GM23248 (cell line): Measurements from ENCODE around the gene DCHS2. TPM values are rescaled to one million over a fixed set of nuclear protein-coding genes. Genes with fewer than 3 reads are reported as not detected.

Experiments
- DNase-seq: peaks from one replicate; pipeline ENCODE4 v3.0.0-alpha.2; 2015
- H2AFZ ChIP-seq: fragments of 200-600 bp; sonication (generic); 2 replicates; pipeline ENCODE4 v1.6.1; 2016; ENCODE audit warnings: antibody characterized with exemption
- H3F3A ChIP-seq: fragments of 200-600 bp; sonication (generic); 2 replicates; pipeline ENCODE4 v1.6.1; 2016; ENCODE audit warnings: mild to moderate bottlenecking, antibody characterized with exemption, mixed run types; ENCODE audit not compliant: insufficient read depth
- H3K27ac ChIP-seq: fragments of 200-600 bp; sonication (generic); 2 replicates; pipeline ENCODE4 v1.5.1; 2016; ENCODE audit warnings: mild to moderate bottlenecking
- H3K27me3 ChIP-seq: fragments of 200-600 bp; sonication (generic); replicated peaks from 2 replicates; pipeline ENCODE4 v1.6.1; 2016; ENCODE audit warnings: mild to moderate bottlenecking; ENCODE audit not compliant: insufficient read depth
- H3K36me3 ChIP-seq: fragments of 200-600 bp; sonication (generic); 2 replicates; pipeline ENCODE4 v1.6.1; 2016; ENCODE audit warnings: low read depth, mild to moderate bottlenecking
- H3K4me1 ChIP-seq: fragments of 200-600 bp; sonication (generic); 2 replicates; pipeline ENCODE4 v1.6.1; 2016; ENCODE audit warnings: mild to moderate bottlenecking; ENCODE audit not compliant: insufficient read depth
- H3K4me2 ChIP-seq: fragments of 200-600 bp; sonication (generic); one replicate; pipeline ENCODE4 v1.6.1; 2016; ENCODE audit warnings: mild to moderate bottlenecking; ENCODE audit not compliant: unreplicated experiment
- H3K4me3 ChIP-seq: fragments of 200-600 bp; sonication (generic); 2 replicates; pipeline ENCODE4 v1.5.1; 2016; ENCODE audit warnings: mild to moderate bottlenecking
- H3K79me2 ChIP-seq: fragments of 200-600 bp; sonication (generic); 2 replicates; pipeline ENCODE4 v1.6.1; 2016; ENCODE audit warnings: mild to moderate bottlenecking; ENCODE audit not compliant: insufficient read depth
- H3K9ac ChIP-seq: fragments of 200-600 bp; sonication (generic); 2 replicates; pipeline ENCODE4 v1.6.1; 2016; ENCODE audit warnings: mild to moderate bottlenecking
- H3K9me2 ChIP-seq: fragments of 200-600 bp; sonication (generic); 2 replicates; pipeline ENCODE4 v1.6.1; 2016; ENCODE audit warnings: mixed run types, mild to moderate bottlenecking, moderate library complexity; ENCODE audit not compliant: insufficient read depth
- H3K9me3 ChIP-seq: fragments of 200-600 bp; sonication (generic); one replicate; pipeline ENCODE4 v1.6.1; 2017; ENCODE audit warnings: low read depth
- H4K20me1 ChIP-seq: fragments of 200-600 bp; sonication (generic); 2 replicates; pipeline ENCODE4 v1.6.0; 2016; ENCODE audit not compliant: insufficient read depth
- EZH2 ChIP-seq: fragments of 200-600 bp; sonication (generic); IDR thresholded peaks from 2 replicates; pipeline ENCODE4 v1.6.1; 2018; ENCODE audit warnings: antibody characterized with exemption, mild to moderate bottlenecking; ENCODE audit not compliant: insufficient read depth, poor library complexity, severe bottlenecking
- EZH2phosphoT487 ChIP-seq: fragments of 200-600 bp; sonication (generic); IDR thresholded peaks from 2 replicates; pipeline ENCODE4 v1.6.1; 2018; ENCODE audit warnings: antibody characterized with exemption, moderate library complexity, mild to moderate bottlenecking, low read depth; ENCODE audit not compliant: insufficient read depth
- WGBS, 2 experiments: methylation state at CpG; one replicate each; pipeline ENCODE4 v1.1.6; 2015 to 2017; ENCODE audit warnings: low lambda C conversion rate in 2 of 2, low coverage in 1 of 2; ENCODE audit errors: missing lambda C conversion rate in 2 of 2; 5-methylcytosine and 5-hydroxymethylcytosine counted together
- in situ Hi-C: fragments of 300-500 bp; cut with MboI; formaldehyde crosslinking; loops from 2 replicates; pipeline ENCODE4 v1.15.0; 2020
- polyA plus RNA-seq: library from polyadenylated mRNA; unstranded; fragments of >200 nt; fragmentation: Nextera tagmentation; extraction: Ambion mirVana; gene quantifications from 2 replicates; pipeline ENCODE4 v1.2.1, GENCODE V29; 2016
- total RNA-seq: library from RNA; depleted of rRNA; stranded (reverse); fragments of >200 nt; shearing (Covaris generic); gene quantifications from 2 replicates; pipeline ENCODE4 v1.2.3, GENCODE V29; 2014

Gene DCHS2
- total and polyA plus RNA-seq, 2 experiments from 2014 or later: not detected

- H3F3A ChIP-seq: no peaks in the 10 kb centered on the region
- H3K27ac ChIP-seq: no peak overlapping the region
- no peaks in the 10 kb centered on the region for H3K4me1 ChIP-seq
- H3K79me2 ChIP-seq: no peaks in the 10 kb centered on the region
- H4K20me1 ChIP-seq: no peaks in the 10 kb centered on the region
- H3K36me3 ChIP-seq: no peaks in the 10 kb centered on the region
- H3K27me3 ChIP-seq: peaks cover 12% of the 10 kb centered on the region
- no peak overlapping the region for H3K4me2 ChIP-seq
- no peaks in the 10 kb centered on the region for H3K9me2 ChIP-seq
- 26 to 31% methylated on average over 4 of the region's 4 CpGs for WGBS, 2 experiments
- no peak for DNase-seq
- TF ChIP-seq EZH2phosphoT487 (no peak), EZH2 (no peak)
- H3K9me3 ChIP-seq: no peaks in the 10 kb centered on the region
- H2AFZ ChIP-seq: no peak overlapping the region
- in situ Hi-C loops: no loop called here
- no peak overlapping the region for H3K9ac ChIP-seq
- no peak overlapping the region for H3K4me3 ChIP-seq
Observed at GRCh38 chr4:154485127-154485773, 6.3 kb downstream of the DCHS2 start.

DNA sequence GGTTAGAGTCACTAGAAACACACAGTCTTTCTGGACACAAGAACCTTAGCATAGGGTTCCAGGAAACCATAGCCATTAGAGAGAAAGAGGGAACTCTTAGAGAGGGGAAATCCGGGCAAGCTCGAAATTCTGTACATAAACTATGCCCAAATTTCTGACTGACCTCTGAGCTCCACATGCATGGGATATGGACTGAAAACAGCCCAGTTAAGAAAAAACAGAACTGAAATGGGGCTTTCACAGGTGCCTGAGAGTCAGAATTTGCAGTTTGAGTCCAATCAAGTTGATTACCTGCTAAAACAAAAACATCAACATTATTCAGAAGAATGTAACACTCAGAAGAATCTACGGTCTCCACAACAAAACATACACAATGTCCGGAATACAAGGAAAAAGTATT is 13.1 kb downstream of the DCHS2 start:
- no peak overlapping the region for H3K4me2 ChIP-seq
- no peaks in the 10 kb centered on the region for H3K36me3 ChIP-seq
- H3K9me3 ChIP-seq: no peaks in the 10 kb centered on the region
- H3K27ac ChIP-seq: no peak overlapping the region
- no peaks in the 10 kb centered on the region for H4K20me1 ChIP-seq
- no peaks in the 10 kb centered on the region for H3F3A ChIP-seq
- no peak for DNase-seq
- WGBS, 2 experiments: 69 to 82% methylated on average over 4 of the region's 4 CpGs
- in situ Hi-C loops: no loop called here
- no peak for TF ChIP-seq EZH2
- no peak for TF ChIP-seq EZH2phosphoT487
- peaks cover 14% of the 10 kb centered on the region; the same call in 1 of the 2 replicates for H3K27me3 ChIP-seq
- H2AFZ ChIP-seq: no peak overlapping the region
- no peaks in the 10 kb centered on the region for H3K9me2 ChIP-seq
- no peak overlapping the region for H3K4me3 ChIP-seq
- no peaks in the 10 kb centered on the region for H3K4me1 ChIP-seq
- no peaks in the 10 kb centered on the region for H3K79me2 ChIP-seq
- H3K9ac ChIP-seq: no peak overlapping the region

DNA sequence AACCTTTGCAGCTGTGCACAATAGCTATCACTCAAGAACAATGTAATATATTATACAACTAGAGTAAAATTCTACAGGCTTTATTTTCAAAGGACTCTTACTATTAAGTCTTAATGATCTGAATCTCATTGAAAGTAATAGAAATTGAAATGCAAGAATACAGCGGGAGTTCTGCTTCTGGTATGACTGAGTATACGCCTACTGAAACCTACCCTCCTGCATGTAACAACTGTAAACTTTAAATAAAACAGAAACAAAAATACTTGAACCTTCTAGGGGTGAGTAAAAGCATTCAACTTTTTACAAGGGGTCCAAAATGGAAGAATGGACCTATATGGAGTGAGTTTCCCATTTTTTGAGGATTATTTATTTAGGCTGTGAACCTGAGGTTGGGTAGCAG is 13.5 kb downstream of the DCHS2 start:
- Histone ChIP-seq H3K9ac (no peak overlapping the region), H3K27ac (no peak overlapping the region), H3K36me3 (no peaks in the 10 kb centered on the region), H2AFZ (no peak overlapping the region), H3F3A (no peaks in the 10 kb centered on the region), H3K4me1 (no peaks in the 10 kb centered on the region), H3K27me3 (peaks cover 14% of the 10 kb centered on the region; the same call in 1 of the 2 replicates), H3K79me2 (no peaks in the 10 kb centered on the region), H3K4me3 (no peak overlapping the region), H3K9me3 (no peaks in the 10 kb centered on the region), H3K4me2 (no peak overlapping the region), H3K9me2 (no peaks in the 10 kb centered on the region), H4K20me1 (no peaks in the 10 kb centered on the region)
- TF ChIP-seq EZH2: no peak
- TF ChIP-seq EZH2phosphoT487: no peak
- 63 to 67% methylated on average over 2 of the region's 2 CpGs for WGBS, 2 experiments
- no peak for DNase-seq
- in situ Hi-C loops: no loop called here

GRCh38 chr4:154476232-154476631 is 15.4 kb downstream of the DCHS2 start:
- Histone ChIP-seq H3K4me1 (no peaks in the 10 kb centered on the region), H3K9me3 (no peaks in the 10 kb centered on the region), H3K36me3 (no peaks in the 10 kb centered on the region), H3K4me2 (no peak overlapping the region), H3K4me3 (no peak overlapping the region), H3K27ac (no peak overlapping the region), H4K20me1 (no peaks in the 10 kb centered on the region), H2AFZ (no peak overlapping the region), H3K9ac (no peak overlapping the region), H3K79me2 (no peaks in the 10 kb centered on the region), H3F3A (no peaks in the 10 kb centered on the region), H3K9me2 (no peaks in the 10 kb centered on the region), H3K27me3 (peaks cover 18% of the 10 kb centered on the region; the same call in 1 of the 2 replicates)
- no peak for TF ChIP-seq EZH2
- TF ChIP-seq EZH2phosphoT487: no peak
- in situ Hi-C loops: no loop called here
- 14 to 15% methylated on average over 1 of the region's 1 CpG for WGBS, 2 experiments
- no peak for DNase-seq
